ENCODE data around the gene AXIN2. TPM values are rescaled to one million over a fixed set of nuclear protein-coding genes. Genes with fewer than 3 reads are reported as not detected.

Gene AXIN2
- total and polyA plus RNA-seq, 10 of the 15 experiments (the other 5 are each of a cell fraction or from before 2014, with no cell fraction given) = 0.47 to 7.8 (median 3.1) TPM

DNA sequence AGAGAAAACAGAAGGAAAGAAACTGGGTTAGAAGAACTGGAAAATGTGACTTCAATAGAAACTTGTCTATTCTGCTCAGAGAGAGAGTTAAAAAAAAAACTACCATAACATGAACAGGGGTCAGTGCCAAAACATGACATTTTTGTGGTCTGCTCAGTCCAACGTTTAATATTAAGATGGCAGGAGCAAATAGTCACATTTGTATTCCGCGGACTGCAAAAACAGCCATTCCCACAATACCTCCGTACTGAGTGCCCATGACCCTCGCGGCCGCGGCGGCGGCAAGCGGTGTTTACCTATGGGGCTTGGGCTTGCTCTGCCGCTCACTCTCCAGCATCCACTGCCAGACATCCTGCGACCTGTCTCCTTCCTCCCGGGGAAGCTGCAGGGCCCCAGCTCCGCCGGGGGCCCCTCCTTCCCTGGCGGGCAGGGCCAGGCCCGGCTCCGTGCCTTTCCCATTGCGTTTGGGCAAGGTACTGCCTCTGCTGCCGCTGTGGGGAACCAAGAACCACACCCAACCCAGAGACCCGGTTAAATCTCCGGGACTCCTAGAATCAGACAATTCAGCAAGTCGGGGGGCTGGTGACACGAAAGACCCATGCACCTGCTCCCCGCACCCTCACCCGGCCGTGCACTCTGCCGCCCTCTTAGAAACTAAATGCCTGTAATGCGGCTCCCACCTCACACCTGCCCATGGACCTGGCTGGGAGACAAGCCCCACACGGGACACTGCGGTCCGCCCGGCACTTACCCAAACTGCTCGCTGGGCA is 24.7 kb downstream of the AXIN2 start (continued):
- TF ChIP-seq, protein P1, sequence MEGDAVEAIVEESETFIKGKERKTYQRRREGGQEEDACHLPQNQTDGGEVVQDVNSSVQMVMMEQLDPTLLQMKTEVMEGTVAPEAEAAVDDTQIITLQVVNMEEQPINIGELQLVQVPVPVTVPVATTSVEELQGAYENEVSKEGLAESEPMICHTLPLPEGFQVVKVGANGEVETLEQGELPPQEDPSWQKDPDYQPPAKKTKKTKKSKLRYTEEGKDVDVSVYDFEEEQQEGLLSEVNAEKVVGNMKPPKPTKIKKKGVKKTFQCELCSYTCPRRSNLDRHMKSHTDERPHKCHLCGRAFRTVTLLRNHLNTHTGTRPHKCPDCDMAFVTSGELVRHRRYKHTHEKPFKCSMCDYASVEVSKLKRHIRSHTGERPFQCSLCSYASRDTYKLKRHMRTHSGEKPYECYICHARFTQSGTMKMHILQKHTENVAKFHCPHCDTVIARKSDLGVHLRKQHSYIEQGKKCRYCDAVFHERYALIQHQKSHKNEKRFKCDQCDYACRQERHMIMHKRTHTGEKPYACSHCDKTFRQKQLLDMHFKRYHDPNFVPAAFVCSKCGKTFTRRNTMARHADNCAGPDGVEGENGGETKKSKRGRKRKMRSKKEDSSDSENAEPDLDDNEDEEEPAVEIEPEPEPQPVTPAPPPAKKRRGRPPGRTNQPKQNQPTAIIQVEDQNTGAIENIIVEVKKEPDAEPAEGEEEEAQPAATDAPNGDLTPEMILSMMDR (IDR thresholded peaks at IDR 0.05 in 2 of 3, conservative IDR thresholded peaks at IDR 0.05 in 1 of 3; ENCODE audit: control insufficient read depth in 2 of 3, extremely low read depth in 1 of 3, insufficient read depth in 1 of 3, low read depth in 3 of 3, low read length in 3 of 3) = no peak
- TF ChIP-seq, protein P2, sequence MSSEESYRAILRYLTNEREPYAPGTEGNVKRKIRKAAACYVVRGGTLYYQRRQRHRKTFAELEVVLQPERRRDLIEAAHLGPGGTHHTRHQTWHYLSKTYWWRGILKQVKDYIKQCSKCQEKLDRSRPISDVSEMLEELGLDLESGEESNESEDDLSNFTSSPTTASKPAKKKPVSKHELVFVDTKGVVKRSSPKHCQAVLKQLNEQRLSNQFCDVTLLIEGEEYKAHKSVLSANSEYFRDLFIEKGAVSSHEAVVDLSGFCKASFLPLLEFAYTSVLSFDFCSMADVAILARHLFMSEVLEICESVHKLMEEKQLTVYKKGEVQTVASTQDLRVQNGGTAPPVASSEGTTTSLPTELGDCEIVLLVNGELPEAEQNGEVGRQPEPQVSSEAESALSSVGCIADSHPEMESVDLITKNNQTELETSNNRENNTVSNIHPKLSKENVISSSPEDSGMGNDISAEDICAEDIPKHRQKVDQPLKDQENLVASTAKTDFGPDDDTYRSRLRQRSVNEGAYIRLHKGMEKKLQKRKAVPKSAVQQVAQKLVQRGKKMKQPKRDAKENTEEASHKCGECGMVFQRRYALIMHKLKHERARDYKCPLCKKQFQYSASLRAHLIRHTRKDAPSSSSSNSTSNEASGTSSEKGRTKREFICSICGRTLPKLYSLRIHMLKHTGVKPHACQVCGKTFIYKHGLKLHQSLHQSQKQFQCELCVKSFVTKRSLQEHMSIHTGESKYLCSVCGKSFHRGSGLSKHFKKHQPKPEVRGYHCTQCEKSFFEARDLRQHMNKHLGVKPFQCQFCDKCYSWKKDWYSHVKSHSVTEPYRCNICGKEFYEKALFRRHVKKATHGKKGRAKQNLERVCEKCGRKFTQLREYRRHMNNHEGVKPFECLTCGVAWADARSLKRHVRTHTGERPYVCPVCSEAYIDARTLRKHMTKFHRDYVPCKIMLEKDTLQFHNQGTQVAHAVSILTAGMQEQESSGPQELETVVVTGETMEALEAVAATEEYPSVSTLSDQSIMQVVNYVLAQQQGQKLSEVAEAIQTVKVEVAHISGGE (CRISPR knock-in tag; IDR thresholded peaks at IDR 0.05) = no peak

DNA sequence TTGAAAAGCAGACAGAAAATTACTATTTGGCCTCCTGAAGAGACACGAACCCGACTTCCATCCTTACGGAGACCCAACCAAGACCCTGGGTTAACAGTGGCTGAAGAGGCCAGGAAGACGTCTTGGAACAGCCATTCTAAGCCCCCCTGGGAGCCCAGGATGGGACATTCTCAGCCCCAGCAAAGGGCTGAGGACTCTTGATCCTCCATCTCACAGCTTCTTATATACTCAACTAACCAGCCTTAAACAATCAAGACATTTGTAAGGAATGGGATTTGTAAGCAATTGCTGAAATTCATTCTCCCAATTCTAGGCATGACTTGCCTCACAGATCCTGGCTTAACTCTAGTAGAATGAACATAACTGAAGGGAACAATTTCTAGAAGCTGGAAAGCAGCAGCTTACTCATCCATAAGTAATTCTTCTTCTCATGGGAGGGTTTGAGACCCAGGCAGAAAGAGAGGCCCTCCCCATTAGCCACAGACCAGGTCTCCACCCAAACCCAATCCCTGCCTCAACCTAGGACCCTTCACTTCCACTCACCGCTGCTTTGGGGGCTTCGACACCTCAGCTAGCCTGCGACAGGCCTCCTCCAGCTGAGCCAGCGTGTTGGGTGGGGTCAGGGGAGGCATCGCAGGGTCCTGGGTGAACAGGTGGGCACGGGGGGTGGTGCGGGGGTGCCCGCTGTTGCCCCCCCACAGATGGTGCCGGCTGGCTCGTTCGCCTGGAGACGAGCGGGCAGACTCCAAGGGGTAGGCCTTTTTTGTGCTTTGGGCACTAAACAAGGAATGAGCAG is 25.5 kb downstream of the AXIN2 start:
- H3K9ac ChIP-seq (ENCODE audit: control insufficient read depth, insufficient read depth, low read length) = no peak overlapping the region
- peaks cover 0 to 21% of the 10 kb centered on the region in 2 experiments; a peak in 3 of 4 replicates for H3K36me3 ChIP-seq (ENCODE audit: control insufficient read depth in 2 of 2, insufficient read depth in 2 of 2, low read length in 1 of 2)
- H4K20me1 ChIP-seq (ENCODE audit: control insufficient read depth, insufficient read depth) = no peaks in the 10 kb centered on the region
- DNase-seq (ENCODE audit: low read depth, low spot score) (no peak), FAIRE-seq (no peak), ATAC-seq (no peak)
- ChIA-PET POLR2A (no interaction called here), CTCF (no interaction called here), SMC1A (ENCODE audit: uncharacterized antibody, unreplicated experiment) (no interaction called here), RAD21 (ENCODE audit: unreplicated experiment) (no interaction called here)
- in situ Hi-C loops (cut with MboI) (no loop called here), intact Hi-C loops (cut with micrococcal nuclease; ENCODE audit: unreplicated experiment) (no loop called here)
- TF ChIP-seq CREB1 (IDR thresholded peaks at IDR 0.05; ENCODE audit: low read depth) (no peak), GABPA (IDR thresholded peaks at IDR 0.05; ENCODE audit: low read depth) (no peak), PAX5 (IDR thresholded peaks at IDR 0.05; ENCODE audit: borderline replicate concordance, low read depth, low read length) (no peak), CREM (IDR thresholded peaks at IDR 0.05; ENCODE audit: low read depth) (no peak), TCF3 (IDR thresholded peaks at IDR 0.05; ENCODE audit: borderline replicate concordance, insufficient read depth, low read depth, low read length) (no peak)
- no peak overlapping the region for H2AFZ ChIP-seq (ENCODE audit: control insufficient read depth, low read depth, low read length)
- 40% methylated on average over 17 of the region's 17 CpGs for WGBS (ENCODE audit: insufficient coverage, insufficient replicate concordance, low lambda C conversion rate, missing lambda C conversion rate)
- H3K9me3 ChIP-seq (replicated peaks; ENCODE audit: control insufficient read depth, insufficient read depth, low read length) = no peaks in the 10 kb centered on the region
- no TSS peak for BruUV-seq (replicated peaks)
- H3K4me1 ChIP-seq (ENCODE audit: control insufficient read depth, insufficient read depth, low read length) = no peaks in the 10 kb centered on the region
- no peak overlapping the region for H3K4me2 ChIP-seq (ENCODE audit: control insufficient read depth, insufficient read depth)
- H3K4me3 ChIP-seq = no peak overlapping the region
- H3K27me3 ChIP-seq (replicated peaks in 1 of 2; ENCODE audit: control insufficient read depth in 2 of 2, insufficient read depth in 2 of 2, low read length in 1 of 2) = no peaks in the 10 kb centered on the region
- H3K27ac ChIP-seq (ENCODE audit: control insufficient read depth, insufficient read depth) = no peak overlapping the region
- no peaks in the 10 kb centered on the region for H3K79me2 ChIP-seq (ENCODE audit: control insufficient read depth, insufficient read depth, low read length)
